Thymus (tissue), 11 donors: Measurements from ENCODE around the gene CYTH3. TPM values are rescaled to one million over a fixed set of nuclear protein-coding genes. Genes with fewer than 3 reads are reported as not detected.

ENCODE experiments used
- DNase-seq, 9 donors: peaks; one replicate each; pipeline ENCODE4 v3.0.0-alpha.2; 2013; ENCODE audit warnings: low spot score in 9 of 9, low read depth in 6 of 9, missing footprints in 1 of 9
- H3K27ac ChIP-seq, 2 donors: one replicate each; pipeline ENCODE4 v1.5.1; 2013; ENCODE audit warnings: control low read depth in 1 of 2, low read depth in 1 of 2, low read length in 1 of 2, mild to moderate bottlenecking in 1 of 2, moderate library complexity in 1 of 2
- H3K27me3 ChIP-seq, 2 donors: one replicate each; pipeline ENCODE4 v1.5.1; 2013; ENCODE audit warnings: low read length in 1 of 2; ENCODE audit not compliant: control insufficient read depth in 2 of 2, insufficient read depth in 1 of 2
- H3K36me3 ChIP-seq, 2 donors: one replicate each; pipeline ENCODE4 v1.5.1; 2013; ENCODE audit warnings: low read length in 1 of 2, mild to moderate bottlenecking in 1 of 2, moderate library complexity in 1 of 2; ENCODE audit not compliant: control insufficient read depth in 2 of 2, insufficient read depth in 2 of 2
- H3K4me1 ChIP-seq, 2 donors: one replicate each; pipeline ENCODE4 v1.5.1; 2013; ENCODE audit warnings: low read length in 2 of 2; ENCODE audit not compliant: control insufficient read depth in 2 of 2, insufficient read depth in 2 of 2
- H3K4me3 ChIP-seq, 2 donors: one replicate each; pipeline ENCODE4 v1.5.1; 2013; ENCODE audit warnings: low read length in 2 of 2, control low read depth in 1 of 2, mild to moderate bottlenecking in 1 of 2
- H3K9me3 ChIP-seq, 2 donors: one replicate each; pipeline ENCODE4 v1.5.1; 2013; ENCODE audit warnings: low read length in 1 of 2, mild to moderate bottlenecking in 1 of 2; ENCODE audit not compliant: control insufficient read depth in 2 of 2, insufficient read depth in 1 of 2
- WGBS: extraction: QIAGEN DNeasy Blood & Tissue Kit; methylation state at CpG from one replicate; pipeline ENCODE4 v1.1.7; 2013; 5-methylcytosine and 5-hydroxymethylcytosine counted together
- polyA plus RNA-seq: library from polyadenylated mRNA; stranded (reverse); fragments of 200-250 nt; gene quantifications from one replicate; pipeline ENCODE4 v1.2.3, GENCODE V29; 2013
- total RNA-seq: library from RNA; stranded (reverse); fragments of 120-200 nt; gene quantifications from one replicate; pipeline ENCODE4 v1.2.4, GENCODE V29; 2013
- donor health status: healthy.

Gene CYTH3
- total and polyA plus RNA-seq, 2 donors = 5.1 to 6.3 TPM

DNA sequence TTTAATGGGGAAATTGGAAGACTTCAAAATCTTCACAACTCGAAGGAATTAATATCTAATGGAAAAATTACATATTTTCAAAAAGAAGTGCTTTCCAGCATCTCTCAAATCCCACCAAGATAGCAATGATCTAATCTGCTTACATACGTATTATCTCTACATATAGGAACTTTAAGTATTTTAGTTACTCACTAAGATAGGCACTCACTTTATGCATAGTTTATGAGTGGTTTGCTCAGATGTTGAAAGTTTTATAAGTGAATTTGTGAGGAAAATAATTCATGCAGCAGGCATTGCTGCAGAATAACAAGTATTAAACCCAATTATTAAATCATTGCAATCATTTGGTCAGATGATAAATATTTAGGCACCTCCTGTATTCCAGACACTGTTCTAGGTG, 2.3 kb upstream of the CYTH3 start:
- H3K4me1 ChIP-seq = peaks cover 8 to 26% of the 10 kb centered on the region in 2 donors
- 93% methylated on average over 2 of the region's 2 CpGs for WGBS

DNA sequence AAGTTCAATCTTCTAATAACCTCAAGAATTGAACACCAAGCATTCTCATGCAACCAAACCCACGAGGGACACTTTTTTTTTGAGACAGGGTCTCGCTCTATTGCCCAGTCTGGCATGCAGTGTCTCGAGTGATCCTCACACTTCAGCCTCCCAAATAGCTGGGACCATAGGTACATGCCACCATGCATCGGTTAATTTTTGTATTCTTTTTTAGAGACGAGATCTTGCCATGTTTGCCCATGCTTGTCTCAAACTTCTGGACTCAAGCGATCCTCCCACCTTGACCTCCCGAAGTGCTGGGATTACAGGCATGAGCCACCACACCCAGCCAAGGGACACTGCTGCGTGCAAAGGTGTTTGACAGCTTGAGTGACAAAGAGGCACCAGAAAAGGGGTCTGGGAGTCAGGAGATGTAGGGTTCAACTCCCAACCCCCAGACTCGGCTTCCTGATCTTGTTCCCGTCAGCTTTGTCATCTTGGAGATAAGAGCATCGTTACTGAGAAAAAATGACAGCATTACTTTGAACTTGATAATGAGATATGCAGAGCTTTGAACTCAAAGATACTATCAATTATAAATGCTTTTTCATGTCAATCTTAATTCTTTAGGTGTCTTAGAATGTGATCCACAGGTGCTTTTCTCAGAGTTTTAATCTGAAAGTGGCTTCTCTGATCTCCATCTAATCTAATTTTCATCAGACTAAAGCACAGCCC, 1.6 kb upstream of the CYTH3 start:
- no peaks in the 10 kb centered on the region for H3K36me3 ChIP-seq
- DNase-seq = no peak
- H3K27ac ChIP-seq = no peak overlapping the region
- H3K9me3 ChIP-seq = no peaks in the 10 kb centered on the region
- peaks cover 11 to 28% of the 10 kb centered on the region in 2 donors for H3K27me3 ChIP-seq
- no peak overlapping the region for H3K4me3 ChIP-seq
- peaks cover 8 to 26% of the 10 kb centered on the region in 2 donors for H3K4me1 ChIP-seq
- 76% methylated on average over 11 of the region's 11 CpGs for WGBS

More for the DNA sequence above, 2.3 kb upstream of the CYTH3 start:
- H3K27ac ChIP-seq = no peak overlapping the region
- no peaks in the 10 kb centered on the region for H3K36me3 ChIP-seq
- peaks cover 11 to 24% of the 10 kb centered on the region in 2 donors for H3K27me3 ChIP-seq
- H3K9me3 ChIP-seq = no peaks in the 10 kb centered on the region
- no peak overlapping the region for H3K4me3 ChIP-seq
- DNase-seq = no peak

DNA sequence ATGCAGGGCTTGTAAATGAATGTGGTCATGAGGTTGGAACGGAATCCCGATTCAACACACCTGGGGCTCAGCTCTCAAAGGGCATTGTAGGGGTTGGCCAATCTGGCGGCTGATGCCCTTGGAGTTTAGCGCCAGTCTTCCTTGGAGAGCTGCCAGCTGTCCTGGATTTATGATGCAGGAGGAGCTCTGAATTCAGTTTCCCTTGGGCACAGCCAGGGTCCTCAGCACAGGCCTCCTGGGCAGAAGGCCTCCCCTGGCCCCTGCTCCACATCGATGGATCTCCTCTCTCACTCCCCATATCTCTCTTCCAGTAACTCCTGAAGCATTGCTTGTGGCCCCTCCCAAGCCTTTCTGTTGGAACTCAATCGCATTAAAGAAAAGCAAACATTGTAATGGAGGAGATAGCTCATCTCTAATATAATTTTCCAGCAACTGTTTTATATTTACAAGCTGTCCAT, 985 bp upstream of the CYTH3 start:
- H3K27ac ChIP-seq = no peak overlapping the region
- H3K4me1 ChIP-seq = peaks cover 8 to 26% of the 10 kb centered on the region in 2 donors
- no peak overlapping the region for H3K4me3 ChIP-seq
- H3K36me3 ChIP-seq = no peaks in the 10 kb centered on the region
- WGBS = 98% methylated on average over 6 of the region's 6 CpGs
- DNase-seq = no peak
- H3K27me3 ChIP-seq = peaks cover 11 to 31% of the 10 kb centered on the region in 2 donors
- no peaks in the 10 kb centered on the region for H3K9me3 ChIP-seq

DNA sequence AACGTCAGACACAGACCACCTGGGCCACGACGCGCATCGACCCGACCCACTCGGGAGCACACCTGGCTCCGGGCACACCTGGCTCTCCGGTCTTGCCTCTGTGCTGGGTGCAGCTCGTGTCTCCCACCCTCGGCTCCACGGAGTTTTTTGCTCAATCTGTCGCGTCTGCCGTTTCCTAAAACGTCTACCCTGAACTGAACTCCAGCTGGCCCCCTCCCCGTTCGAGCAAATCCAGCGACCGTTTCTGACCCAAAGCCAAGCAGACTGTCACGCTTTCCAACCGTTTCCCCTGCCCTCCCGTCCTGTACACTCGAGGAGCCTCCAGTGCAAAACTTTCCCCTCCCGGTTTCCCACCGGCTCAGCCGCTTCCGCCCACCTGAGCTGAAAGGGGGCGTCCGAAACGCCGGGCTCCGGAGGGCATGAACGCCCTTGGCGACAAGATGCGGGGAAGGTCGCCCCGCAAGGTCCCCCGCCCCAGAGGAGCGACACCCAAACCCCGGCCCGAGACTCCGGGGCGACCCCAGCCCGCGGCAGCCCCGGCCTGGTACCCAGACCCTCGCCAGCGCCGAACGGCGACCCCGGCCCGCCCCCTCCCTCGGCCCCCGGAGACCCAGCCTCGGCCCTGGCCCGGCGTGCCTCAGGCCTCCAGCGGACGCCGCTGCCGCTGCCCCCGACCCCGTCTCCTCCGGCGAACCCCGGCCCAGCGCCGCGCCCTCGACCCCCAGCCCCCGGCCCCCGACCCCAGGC, 557 bp downstream of the CYTH3 start:
- under 1% methylated on average over 74 of the region's 74 CpGs for WGBS
- Histone ChIP-seq H3K27ac (no peak overlapping the region), H3K4me3 (peak overlapping the region; percentile 63 to 89), H3K27me3 (peaks cover 11 to 31% of the 10 kb centered on the region in 2 donors), H3K36me3 (no peaks in the 10 kb centered on the region), H3K4me1 (peaks cover 8 to 26% of the 10 kb centered on the region in 2 donors), H3K9me3 (no peaks in the 10 kb centered on the region)
- peak in 3 of 9 donors; percentile 13 to 41 (median 26) for DNase-seq

DNA sequence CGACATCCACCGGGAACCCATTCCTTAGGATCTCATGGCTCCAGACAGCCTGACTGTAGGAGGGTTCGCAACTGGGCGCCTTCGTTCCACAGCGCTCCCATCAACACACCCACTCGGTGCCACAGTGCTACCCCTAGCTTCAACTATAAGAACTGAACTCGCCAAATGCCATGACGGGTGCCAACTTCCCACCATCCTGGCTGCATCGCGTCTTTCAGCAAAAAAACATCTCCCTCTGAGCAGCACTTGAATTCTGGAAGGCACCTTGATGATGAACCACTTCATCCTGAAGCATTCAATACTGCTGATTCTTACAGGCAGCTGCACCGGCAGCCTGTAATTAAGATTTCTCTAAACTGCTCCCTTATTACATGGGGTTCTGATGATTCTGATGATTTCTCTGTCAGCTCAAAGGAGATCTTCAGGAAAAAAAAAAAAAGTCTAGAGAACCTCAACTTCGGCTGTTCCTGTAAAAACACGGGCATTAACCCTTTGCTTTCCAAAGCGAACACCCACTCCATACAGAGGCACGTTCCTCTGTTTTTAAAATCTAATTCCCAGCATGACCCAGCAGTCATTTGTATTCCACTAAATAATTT, 1.3 kb downstream of the CYTH3 start:
- WGBS = 7% methylated on average over 16 of the region's 16 CpGs
- H3K27ac ChIP-seq = no peak overlapping the region
- no peaks in the 10 kb centered on the region for H3K9me3 ChIP-seq
- DNase-seq = peak in 2 of 9 donors; percentile 15 to 35
- peak overlapping the region; percentile 63 to 89 for H3K4me3 ChIP-seq
- peaks cover 8 to 26% of the 10 kb centered on the region in 2 donors for H3K4me1 ChIP-seq
- no peaks in the 10 kb centered on the region for H3K36me3 ChIP-seq
- H3K27me3 ChIP-seq = peaks cover 11 to 31% of the 10 kb centered on the region in 2 donors

DNA sequence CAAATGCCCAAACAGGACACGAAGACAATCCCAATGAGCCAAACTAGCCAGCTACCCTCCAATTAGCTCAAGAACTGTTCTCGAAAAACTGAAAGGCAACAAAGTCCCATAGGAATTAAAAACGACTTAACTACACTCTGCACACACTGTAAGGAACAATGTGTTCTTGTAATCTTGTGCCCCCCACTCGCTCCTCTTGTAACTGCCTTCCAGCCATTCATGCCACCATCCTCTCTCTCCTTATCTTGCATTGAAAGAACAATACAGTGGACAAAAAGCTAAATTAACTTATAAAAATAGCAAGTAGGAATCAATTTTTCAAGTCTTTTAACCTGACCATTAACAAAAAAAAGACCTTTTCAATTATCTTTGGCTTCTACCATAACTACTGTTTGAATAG, 2.9 kb downstream of the CYTH3 start:
- Histone ChIP-seq H3K4me1 (peaks cover 8 to 26% of the 10 kb centered on the region in 2 donors), H3K27me3 (peaks cover 11 to 31% of the 10 kb centered on the region in 2 donors), H3K27ac (no peak overlapping the region), H3K4me3 (no peak overlapping the region), H3K36me3 (no peaks in the 10 kb centered on the region), H3K9me3 (no peaks in the 10 kb centered on the region)
- WGBS = 95% methylated on average over 4 of the region's 4 CpGs
- DNase-seq = no peak

DNA sequence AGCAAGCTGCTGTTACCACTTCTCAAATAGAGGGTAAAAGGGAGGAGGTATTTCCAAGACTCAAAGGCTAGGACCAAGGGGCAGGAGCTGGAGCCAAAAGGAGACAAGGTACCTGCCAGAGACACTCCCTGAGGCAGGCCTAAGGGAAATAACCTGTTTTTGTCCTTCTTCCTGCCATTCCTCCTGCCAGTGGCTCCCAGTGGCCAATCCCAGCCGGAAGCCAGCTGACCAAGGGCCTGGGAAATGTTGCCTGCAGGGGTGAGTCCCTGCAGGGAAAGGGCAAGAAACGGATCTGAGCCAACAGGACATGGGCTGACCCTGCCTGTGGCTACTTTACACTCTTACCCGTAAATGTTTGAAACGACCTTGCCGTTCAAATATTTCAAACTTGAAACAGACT, 3.5 kb downstream of the CYTH3 start:
- Histone ChIP-seq H3K27ac (no peak overlapping the region), H3K4me3 (no peak overlapping the region), H3K36me3 (no peaks in the 10 kb centered on the region), H3K27me3 (peaks cover 11 to 31% of the 10 kb centered on the region in 2 donors), H3K4me1 (peaks cover 8 to 23% of the 10 kb centered on the region in 2 donors), H3K9me3 (no peaks in the 10 kb centered on the region)
- 96% methylated on average over 5 of the region's 5 CpGs for WGBS
- DNase-seq = no peak

DNA sequence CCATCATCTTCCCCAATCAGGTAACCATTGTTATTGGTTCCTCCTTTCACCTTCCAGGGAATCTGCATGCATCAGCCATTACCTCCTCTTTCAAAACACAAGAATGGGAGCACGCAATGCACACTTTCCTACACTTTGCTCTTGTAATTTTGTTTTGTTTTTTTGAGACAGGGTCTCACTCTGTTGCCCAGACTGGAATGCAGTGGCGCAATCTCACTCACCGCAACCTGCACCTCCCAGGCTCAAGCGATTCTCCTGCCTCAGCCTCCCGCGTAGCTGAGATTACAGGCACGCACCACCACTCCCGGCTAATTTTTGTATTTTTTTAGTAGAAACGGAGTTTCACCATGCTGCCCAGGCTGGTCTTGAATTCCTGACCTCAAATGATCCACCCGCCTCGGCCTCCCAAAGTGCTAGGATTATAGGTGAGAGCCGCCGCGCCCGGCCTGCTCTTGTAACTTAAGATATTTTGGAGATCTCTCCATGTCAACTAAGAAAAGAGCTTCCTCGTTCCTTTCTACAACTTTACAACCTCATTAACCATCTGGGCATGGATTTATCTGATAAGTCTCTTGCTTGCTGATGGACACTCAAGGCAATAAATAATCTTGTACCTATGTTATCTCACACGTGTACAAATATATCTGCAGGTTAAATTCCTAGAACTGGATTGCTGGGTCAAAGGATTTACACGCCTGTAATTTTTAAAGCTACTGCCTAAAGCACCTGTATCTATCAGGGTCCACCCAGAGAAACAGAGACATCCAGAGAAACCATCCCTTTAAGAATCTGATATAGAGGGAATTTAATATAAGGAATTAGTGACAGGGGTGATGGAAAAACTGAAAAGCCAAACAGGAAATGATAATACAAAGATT, 4.2 kb downstream of the CYTH3 start:
- Histone ChIP-seq H3K4me3 (no peak overlapping the region), H3K27ac (no peak overlapping the region)
- no peak for DNase-seq

More for the DNA sequence above, 4.2 kb downstream of the CYTH3 start:
- Histone ChIP-seq H3K4me1 (peaks cover 8 to 19% of the 10 kb centered on the region in 2 donors), H3K9me3 (no peaks in the 10 kb centered on the region), H3K27me3 (peaks cover 11 to 27% of the 10 kb centered on the region in 2 donors), H3K36me3 (no peaks in the 10 kb centered on the region)
- 97% methylated on average over 18 of the region's 18 CpGs for WGBS
